Measurements from ENCODE around the gene CFAP410.

DNA sequence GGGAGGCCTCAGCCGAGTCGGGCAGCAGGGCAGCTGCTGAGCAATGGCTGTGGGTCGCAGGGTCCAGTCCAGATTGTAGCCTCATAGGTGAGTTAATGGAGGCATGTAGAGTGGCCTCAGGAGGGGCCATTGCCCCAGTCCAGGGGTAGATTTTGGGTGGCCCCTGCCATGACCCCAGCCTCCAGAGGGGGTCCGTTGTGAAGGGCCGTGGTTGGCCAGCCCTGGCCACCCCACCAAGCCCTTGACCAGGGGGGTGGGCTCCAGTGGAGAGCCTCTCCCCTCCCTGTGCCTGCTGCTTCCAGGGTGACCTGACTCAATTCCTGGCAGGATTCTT is 40.3 kb upstream of the CFAP410 start:
- TF ChIP-seq POLR2A (IDR thresholded peaks at IDR 0.05) = no peak
- TF ChIP-seq, protein P1, sequence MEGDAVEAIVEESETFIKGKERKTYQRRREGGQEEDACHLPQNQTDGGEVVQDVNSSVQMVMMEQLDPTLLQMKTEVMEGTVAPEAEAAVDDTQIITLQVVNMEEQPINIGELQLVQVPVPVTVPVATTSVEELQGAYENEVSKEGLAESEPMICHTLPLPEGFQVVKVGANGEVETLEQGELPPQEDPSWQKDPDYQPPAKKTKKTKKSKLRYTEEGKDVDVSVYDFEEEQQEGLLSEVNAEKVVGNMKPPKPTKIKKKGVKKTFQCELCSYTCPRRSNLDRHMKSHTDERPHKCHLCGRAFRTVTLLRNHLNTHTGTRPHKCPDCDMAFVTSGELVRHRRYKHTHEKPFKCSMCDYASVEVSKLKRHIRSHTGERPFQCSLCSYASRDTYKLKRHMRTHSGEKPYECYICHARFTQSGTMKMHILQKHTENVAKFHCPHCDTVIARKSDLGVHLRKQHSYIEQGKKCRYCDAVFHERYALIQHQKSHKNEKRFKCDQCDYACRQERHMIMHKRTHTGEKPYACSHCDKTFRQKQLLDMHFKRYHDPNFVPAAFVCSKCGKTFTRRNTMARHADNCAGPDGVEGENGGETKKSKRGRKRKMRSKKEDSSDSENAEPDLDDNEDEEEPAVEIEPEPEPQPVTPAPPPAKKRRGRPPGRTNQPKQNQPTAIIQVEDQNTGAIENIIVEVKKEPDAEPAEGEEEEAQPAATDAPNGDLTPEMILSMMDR (IDR thresholded peaks at IDR 0.05) = no peak

Measured in prostate gland (tissue), 2 donors.